Omental fat pad (tissue), 4 donors: ENCODE data around the gene IPO13. TPM values are rescaled to one million over a fixed set of nuclear protein-coding genes. Genes with fewer than 3 reads are reported as not detected.

Experiments
- ATAC-seq: fragments of 150-250 bp; one replicate; pipeline ENCODE4 v1.9.1; 2016; ENCODE audit warnings: mild to moderate bottlenecking, moderate library complexity; ENCODE audit not compliant: low FRiP score
- DNase-seq: peaks from one replicate; pipeline ENCODE4 v3.0.0-alpha.2; 2019; ENCODE audit warnings: low spot score
- total RNA-seq, 4 donors: library from RNA; depleted of rRNA; stranded (reverse); fragments of >200 nt; gene quantifications; one replicate each; pipeline ENCODE4 v1.1.0, GENCODE V29; 2016
- TF ChIP-seq, protein P1 (sequence below), 3 donors: fragments of 450-650 bp; IDR thresholded peaks; one replicate each; pipeline ENCODE4 v1.5.1; 2016 to 2017; ENCODE audit warnings: antibody characterized with exemption in 3 of 3, mild to moderate bottlenecking in 3 of 3, moderate library complexity in 2 of 3

Gene IPO13
- total RNA-seq, 4 donors from 2014 or later: 18.7 to 23.2 (median 21.1) TPM

- no peak for ATAC-seq
- TF ChIP-seq, protein P1, sequence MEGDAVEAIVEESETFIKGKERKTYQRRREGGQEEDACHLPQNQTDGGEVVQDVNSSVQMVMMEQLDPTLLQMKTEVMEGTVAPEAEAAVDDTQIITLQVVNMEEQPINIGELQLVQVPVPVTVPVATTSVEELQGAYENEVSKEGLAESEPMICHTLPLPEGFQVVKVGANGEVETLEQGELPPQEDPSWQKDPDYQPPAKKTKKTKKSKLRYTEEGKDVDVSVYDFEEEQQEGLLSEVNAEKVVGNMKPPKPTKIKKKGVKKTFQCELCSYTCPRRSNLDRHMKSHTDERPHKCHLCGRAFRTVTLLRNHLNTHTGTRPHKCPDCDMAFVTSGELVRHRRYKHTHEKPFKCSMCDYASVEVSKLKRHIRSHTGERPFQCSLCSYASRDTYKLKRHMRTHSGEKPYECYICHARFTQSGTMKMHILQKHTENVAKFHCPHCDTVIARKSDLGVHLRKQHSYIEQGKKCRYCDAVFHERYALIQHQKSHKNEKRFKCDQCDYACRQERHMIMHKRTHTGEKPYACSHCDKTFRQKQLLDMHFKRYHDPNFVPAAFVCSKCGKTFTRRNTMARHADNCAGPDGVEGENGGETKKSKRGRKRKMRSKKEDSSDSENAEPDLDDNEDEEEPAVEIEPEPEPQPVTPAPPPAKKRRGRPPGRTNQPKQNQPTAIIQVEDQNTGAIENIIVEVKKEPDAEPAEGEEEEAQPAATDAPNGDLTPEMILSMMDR (IDR thresholded peaks at IDR 0.05): no peak
- DNase-seq: no peak
Measured at GRCh38 chr1:43957407-43958040, 10.8 kb downstream of the IPO13 start.

GRCh38 chr1:43958351-43959255 lies 11.9 kb downstream of the IPO13 start:
- TF ChIP-seq, protein P1 (IDR thresholded peaks at IDR 0.05): no peak
- no peak for ATAC-seq
- DNase-seq: no peak

DNA sequence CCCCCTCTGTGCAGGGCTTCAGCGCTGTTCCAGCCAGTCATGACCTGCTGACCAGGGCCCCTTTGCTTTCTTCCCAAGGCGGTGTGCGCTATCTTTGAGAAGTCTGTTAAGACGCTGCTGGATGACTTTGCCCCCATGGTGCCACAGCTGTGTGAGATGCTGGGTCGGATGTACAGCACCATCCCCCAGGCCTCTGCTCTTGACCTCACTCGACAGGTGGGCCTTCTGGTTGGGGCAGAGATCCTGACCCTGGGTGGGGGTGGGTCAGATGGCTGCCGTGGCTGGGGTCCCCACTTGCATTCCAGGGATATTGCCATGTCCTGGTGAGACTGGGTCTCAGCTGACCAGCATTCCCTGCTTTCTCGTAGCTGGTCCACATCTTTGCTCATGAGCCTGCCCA lies 14.0 kb downstream of the IPO13 start:
- TF ChIP-seq, protein P1 (IDR thresholded peaks at IDR 0.05): no peak
- ATAC-seq: no peak
- DNase-seq: no peak

DNA sequence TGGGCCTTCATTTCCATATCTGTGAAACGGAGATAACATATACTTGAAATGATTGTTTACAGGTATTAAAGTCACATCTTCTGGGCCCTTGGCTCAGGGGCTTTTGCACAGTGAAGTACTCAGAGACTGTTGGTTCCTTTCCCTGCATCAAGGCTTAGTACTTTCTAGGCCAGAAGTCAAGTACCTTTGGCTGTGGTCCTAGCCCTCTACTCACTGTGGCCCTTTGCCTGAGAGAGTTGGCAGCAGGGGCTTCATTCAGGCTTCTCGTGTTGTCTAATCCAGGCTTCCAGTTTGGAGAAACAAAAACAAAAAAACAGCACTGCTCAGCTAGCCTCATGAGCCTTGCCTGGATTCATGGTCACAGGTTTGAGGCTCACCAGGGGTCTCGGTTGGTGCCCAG lies 14.9 kb downstream of the IPO13 start:
- ATAC-seq: no peak
- TF ChIP-seq, protein P1 (IDR thresholded peaks at IDR 0.05): no peak
- DNase-seq: no peak

DNA sequence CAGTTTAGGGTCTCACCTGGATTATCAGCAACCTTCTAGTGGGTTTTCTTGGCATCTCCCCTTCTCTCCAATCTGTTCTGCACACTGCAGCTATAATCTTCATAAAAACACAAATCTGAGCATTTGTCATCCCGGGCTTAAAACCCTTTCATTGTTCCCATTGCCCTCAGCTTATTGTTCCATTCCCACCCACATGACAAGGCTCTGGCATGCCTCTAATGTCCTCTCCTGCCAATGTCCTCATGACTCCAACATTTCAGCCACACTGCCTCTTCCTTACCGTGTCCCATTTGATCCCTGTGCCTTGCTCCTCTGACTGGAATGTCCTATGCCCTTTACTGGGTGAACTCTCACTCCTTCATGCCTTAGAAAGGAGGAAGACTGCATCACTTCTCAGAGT lies 15.6 kb downstream of the IPO13 start:
- TF ChIP-seq, protein P1 (IDR thresholded peaks at IDR 0.05): no peak
- ATAC-seq: no peak
- DNase-seq: no peak

DNA sequence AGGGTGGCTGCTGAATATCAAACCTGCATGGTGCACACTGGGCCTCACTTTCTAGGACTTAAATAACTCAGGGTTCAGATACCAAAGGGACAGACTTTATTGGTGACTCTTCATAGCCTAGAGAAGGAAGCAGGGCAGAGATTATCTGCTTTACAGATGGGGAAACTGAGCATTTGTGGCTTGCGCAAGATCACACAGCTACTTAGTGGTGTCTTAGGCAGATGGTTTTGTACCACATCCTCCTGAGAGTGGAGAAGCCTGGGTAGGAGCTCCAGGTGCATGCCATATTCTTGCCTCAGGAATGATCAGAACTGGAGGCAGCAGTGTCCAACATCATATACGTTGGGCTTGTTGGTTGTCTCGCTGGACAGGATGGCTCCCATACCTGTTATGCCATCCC lies 16.3 kb downstream of the IPO13 start:
- no peak for DNase-seq
- no peak for ATAC-seq
- TF ChIP-seq, protein P1 (IDR thresholded peaks at IDR 0.05): no peak
